ENCODE results near the gene DENND5B.
"Not testable (repeated sequence)": the region's sequence is repeated elsewhere in the genome, so short reads cannot be mapped to it uniquely, and the experiment has no call there.

Gene DENND5B

GRCh38 chr12:31387011-31387410, 203.9 kb downstream of the DENND5B start:
- Mint-ChIP-seq H3K4me3 (no peak overlapping the region), H3K27me3 (no peaks in the 10 kb centered on the region), H3K4me1 (no peaks in the 10 kb centered on the region), H3K27ac (no peak overlapping the region), H3K36me3 (peaks cover 64% of the 10 kb centered on the region), H3K9me3 (no peaks in the 10 kb centered on the region)
- no peak for ATAC-seq

GRCh38 chr12:31386364-31386777, 204.6 kb downstream of the DENND5B start:
- H3K27ac Mint-ChIP-seq = no peak overlapping the region
- H3K9me3 Mint-ChIP-seq = no peaks in the 10 kb centered on the region
- H3K4me3 Mint-ChIP-seq = no peak overlapping the region

DNA sequence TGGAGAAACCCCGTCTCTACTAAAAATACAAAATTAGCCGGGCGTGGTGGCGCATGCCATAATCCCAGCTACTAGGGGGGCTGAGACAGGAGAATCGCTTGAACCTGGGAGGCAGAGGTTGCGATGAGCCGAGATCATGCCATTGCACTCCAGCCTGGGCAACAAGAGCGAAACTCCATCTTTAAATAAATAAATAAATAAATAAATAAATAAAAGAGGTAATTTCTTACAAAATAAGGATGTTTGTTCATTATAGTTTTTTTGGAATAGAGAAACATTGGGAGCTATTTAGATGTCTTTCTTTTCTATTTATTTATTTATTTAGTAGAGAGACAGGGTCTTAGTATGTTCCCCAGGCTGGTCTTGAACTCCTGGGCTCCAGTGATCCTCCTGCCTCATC, 213.7 kb downstream of the DENND5B start:
- H3K4me1 Mint-ChIP-seq, H3K27me3 Mint-ChIP-seq, ATAC-seq, H3K27ac Mint-ChIP-seq, H3K9me3 Mint-ChIP-seq, H3K36me3 Mint-ChIP-seq, H3K4me3 Mint-ChIP-seq: not testable (repeated sequence)

More at GRCh38 chr12:31386364-31386777, 204.6 kb downstream of the DENND5B start:
- ATAC-seq = no peak
- Mint-ChIP-seq H3K4me1 (no peaks in the 10 kb centered on the region), H3K27me3 (no peaks in the 10 kb centered on the region), H3K36me3 (peaks cover 66% of the 10 kb centered on the region)

DNA sequence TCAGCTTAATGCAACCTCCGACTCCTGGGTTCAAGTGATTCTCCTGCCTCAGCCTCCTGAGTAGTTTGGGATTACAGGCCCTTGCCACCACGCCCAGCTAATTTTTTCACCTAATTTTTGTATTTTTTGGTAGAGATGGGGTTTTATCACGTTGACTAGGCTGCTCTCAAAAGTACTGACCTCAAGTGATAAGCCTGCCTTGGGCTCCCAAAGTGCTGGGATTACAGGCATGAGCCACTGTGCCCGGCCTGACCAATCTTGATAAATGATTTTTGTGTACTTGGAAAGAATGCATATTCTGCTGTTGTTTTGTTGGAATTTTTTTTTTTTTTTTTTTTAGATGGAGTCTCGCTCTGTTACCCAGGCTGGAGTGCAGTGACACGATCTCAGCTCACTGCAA, 215.5 kb downstream of the DENND5B start:
- H3K9me3 Mint-ChIP-seq, H3K36me3 Mint-ChIP-seq, H3K4me3 Mint-ChIP-seq, H3K27ac Mint-ChIP-seq, H3K4me1 Mint-ChIP-seq, H3K27me3 Mint-ChIP-seq, ATAC-seq: not testable (repeated sequence)

GRCh38 chr12:31371256-31371620, 219.7 kb downstream of the DENND5B start:
- H3K9me3 Mint-ChIP-seq = no peaks in the 10 kb centered on the region
- H3K4me3 Mint-ChIP-seq = no peak overlapping the region
- no peaks in the 10 kb centered on the region for H3K27me3 Mint-ChIP-seq
- no peak for ATAC-seq
- no peak overlapping the region for H3K27ac Mint-ChIP-seq
- H3K4me1 Mint-ChIP-seq = peaks cover 6% of the 10 kb centered on the region
- no peaks in the 10 kb centered on the region for H3K36me3 Mint-ChIP-seq

- no peak overlapping the region for H3K4me3 Mint-ChIP-seq
- H3K9me3 Mint-ChIP-seq = no peaks in the 10 kb centered on the region
- H3K27ac Mint-ChIP-seq = no peak overlapping the region
- no peaks in the 10 kb centered on the region for H3K36me3 Mint-ChIP-seq
- H3K27me3 Mint-ChIP-seq = no peaks in the 10 kb centered on the region
- no peak for ATAC-seq
- peaks cover 6% of the 10 kb centered on the region for H3K4me1 Mint-ChIP-seq
These were observed 220.2 kb downstream of the DENND5B start for GRCh38 chr12:31370531-31371255.

GRCh38 chr12:31369712-31370521, 221.0 kb downstream of the DENND5B start:
- no peak for ATAC-seq
- no peak overlapping the region for H3K27ac Mint-ChIP-seq
- no peaks in the 10 kb centered on the region for H3K9me3 Mint-ChIP-seq
- H3K27me3 Mint-ChIP-seq = no peaks in the 10 kb centered on the region
- no peaks in the 10 kb centered on the region for H3K36me3 Mint-ChIP-seq
- no peak overlapping the region for H3K4me3 Mint-ChIP-seq
- H3K4me1 Mint-ChIP-seq = peaks cover 6% of the 10 kb centered on the region

DNA sequence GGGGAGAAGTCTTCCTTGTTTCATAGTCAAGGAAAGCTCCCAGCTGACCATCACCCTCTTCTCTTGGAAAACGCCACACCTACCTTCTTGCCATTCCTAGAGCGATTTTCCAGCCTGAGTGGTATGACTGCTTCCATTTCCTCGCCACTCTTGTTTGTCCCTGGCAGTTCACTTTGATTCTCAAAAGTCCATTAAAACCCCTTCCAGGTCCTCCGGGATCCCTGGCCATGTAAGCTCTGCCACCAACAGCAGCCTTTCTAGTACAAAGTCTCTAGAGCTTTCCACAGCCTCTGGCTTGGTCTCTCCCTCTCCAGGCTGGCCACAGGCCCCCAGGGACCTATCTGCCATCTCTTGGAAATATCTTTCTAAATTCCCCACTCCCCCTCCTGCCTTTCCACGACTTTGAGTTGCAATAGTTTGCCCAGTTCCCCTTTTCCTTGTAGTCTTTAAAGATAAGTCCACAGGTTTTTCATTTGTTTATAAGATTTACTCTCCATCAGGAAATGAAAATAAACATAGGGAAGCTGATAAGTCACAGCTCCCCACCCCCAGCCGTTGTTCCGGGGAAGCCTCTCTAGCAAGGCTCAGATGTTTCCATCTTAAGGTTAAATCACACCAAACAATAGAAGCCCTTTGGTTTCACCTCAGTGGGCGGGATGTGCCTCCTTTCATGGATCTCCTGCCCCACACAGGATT, 222.1 kb downstream of the DENND5B start:
- Mint-ChIP-seq H3K4me1 (peaks cover 7% of the 10 kb centered on the region), H3K36me3 (no peaks in the 10 kb centered on the region), H3K9me3 (no peaks in the 10 kb centered on the region), H3K27ac (no peak overlapping the region), H3K4me3 (no peak overlapping the region), H3K27me3 (no peaks in the 10 kb centered on the region)
- no peak for ATAC-seq

DNA sequence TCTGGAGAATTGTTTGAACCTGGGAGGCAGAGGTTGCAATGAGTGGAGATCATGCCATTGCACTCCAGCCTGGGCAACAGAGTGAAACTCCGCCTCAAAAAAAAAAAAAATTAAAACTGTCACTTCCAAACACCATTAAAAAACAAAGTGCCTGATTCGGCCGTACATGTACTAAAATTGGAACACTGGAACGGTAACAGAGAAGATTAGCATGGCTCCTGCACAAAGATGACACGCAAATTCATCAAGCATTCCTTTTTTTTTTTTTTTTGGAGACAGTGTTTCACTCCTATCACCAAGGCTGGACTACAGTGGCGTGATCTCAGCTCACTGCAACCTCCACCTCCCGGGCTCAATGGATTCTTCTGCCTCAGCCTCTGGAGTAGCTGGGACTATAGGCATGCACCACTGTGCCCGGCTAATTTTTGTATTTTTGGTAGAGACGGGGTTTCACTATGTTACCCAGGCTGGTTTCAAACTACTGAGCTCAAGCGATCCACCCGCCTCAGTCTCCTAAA, 224.8 kb downstream of the DENND5B start:
- ATAC-seq = no peak

DNA sequence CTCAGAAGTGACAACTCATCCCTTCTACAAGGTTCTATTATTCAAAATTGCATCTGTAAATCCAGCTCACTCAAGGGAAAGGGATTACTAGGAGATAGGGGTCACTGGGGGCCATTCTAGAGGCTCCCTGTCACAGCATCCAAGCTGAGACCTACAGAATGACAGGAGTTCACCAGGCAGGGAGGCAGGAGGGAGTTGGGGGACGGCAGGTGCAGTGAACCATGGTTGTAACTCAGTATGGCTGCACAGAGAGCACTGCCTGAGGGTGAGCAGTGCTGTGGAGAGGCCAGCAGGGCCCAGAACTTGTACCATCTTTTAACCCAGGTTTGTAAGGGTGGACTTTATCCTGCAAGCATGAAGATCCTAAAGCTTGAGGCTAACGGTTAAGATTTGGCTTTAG, 227.1 kb downstream of the DENND5B start:
- no peaks in the 10 kb centered on the region for H3K9me3 Mint-ChIP-seq
- ATAC-seq = no peak
- H3K4me1 Mint-ChIP-seq = peaks cover 22% of the 10 kb centered on the region
- H3K36me3 Mint-ChIP-seq = no peaks in the 10 kb centered on the region
- no peak overlapping the region for H3K4me3 Mint-ChIP-seq
- H3K27me3 Mint-ChIP-seq = no peaks in the 10 kb centered on the region
- H3K27ac Mint-ChIP-seq = peak overlapping the region; percentile 84

More for the DNA sequence above, 224.8 kb downstream of the DENND5B start:
- H3K27me3 Mint-ChIP-seq = no peaks in the 10 kb centered on the region
- H3K36me3 Mint-ChIP-seq = no peaks in the 10 kb centered on the region
- H3K9me3 Mint-ChIP-seq = no peaks in the 10 kb centered on the region
- no peak overlapping the region for H3K27ac Mint-ChIP-seq
- no peak overlapping the region for H3K4me3 Mint-ChIP-seq
- H3K4me1 Mint-ChIP-seq = peaks cover 26% of the 10 kb centered on the region

- Mint-ChIP-seq H3K27me3 (no peaks in the 10 kb centered on the region), H3K9me3 (no peaks in the 10 kb centered on the region), H3K36me3 (no peaks in the 10 kb centered on the region), H3K27ac (peak overlapping the region; percentile 84), H3K4me1 (peaks cover 20% of the 10 kb centered on the region), H3K4me3 (no peak overlapping the region)
- no peak for ATAC-seq
These were observed 227.5 kb downstream of the DENND5B start for GRCh38 chr12:31363416-31363809.

DNA sequence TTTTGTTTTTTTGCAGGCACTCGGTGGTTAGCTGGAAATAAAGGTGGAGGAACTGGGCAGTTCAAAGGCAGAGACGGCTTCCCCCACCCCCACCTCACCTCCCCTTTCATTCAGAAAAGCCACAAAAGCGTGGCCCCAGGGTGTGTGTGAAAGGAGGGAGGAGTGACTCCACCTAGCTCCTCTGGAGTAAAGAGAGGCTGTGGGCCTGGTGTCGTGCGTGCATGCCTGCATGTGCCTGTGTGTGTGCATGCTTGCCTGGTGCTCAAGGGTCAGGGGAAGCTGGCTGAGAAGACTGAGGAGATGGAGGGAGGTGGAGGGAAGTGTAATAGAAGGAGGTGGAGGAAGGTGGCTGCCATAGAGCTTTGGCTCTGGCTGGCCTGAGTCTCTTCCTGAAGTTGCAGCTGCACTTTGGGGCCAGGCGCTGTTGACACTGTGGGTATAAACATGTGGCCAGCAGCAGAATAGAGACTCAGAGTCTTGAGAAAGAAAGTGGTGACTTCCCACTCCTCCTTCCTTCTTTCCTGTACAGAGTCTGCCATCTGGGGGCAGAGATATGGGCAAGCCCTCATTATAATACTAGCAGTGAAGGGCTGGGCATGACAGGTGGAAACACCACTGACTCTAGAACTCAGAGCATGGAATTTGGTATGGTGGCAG, 228.0 kb downstream of the DENND5B start:
- H3K27me3 Mint-ChIP-seq = no peaks in the 10 kb centered on the region
- peak; percentile 88 for ATAC-seq
- peak overlapping the region; percentile 55 for H3K4me3 Mint-ChIP-seq
- no peaks in the 10 kb centered on the region for H3K9me3 Mint-ChIP-seq
- no peaks in the 10 kb centered on the region for H3K36me3 Mint-ChIP-seq
- peaks cover 20% of the 10 kb centered on the region for H3K4me1 Mint-ChIP-seq
- H3K27ac Mint-ChIP-seq = peak overlapping the region; percentile 84

DNA sequence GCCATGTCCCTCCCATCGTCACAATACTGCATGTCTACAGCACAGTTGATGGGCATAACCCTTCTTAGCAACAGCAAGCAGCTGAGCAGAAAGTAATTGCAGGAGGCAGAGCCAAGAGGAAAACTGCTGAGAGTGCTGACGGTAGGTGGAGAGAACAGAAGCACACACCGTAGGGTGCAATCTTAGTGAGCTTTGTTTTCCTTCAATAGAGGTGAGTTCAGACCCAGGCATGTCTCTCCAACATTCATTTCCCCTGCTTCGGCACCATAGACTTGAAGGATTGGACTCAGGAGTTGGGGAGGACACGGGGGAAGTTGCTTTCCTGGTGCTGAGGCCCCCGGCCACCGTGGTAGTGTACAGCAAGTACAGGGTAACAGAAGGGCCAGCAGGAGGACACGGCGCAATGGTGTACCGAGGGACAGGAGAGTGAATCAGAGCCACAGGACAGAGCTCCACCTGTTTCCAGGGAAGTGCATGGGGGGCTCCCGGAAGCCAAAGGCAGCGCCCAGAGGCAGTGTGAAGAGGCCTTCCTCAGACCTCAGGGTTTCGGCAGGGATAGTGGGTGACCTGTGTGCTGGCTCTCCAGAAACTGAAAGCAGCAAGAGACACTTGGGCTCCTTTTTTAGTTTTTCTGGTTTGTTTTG, 228.7 kb downstream of the DENND5B start:
- Mint-ChIP-seq H3K27ac (peak overlapping the region; percentile 84), H3K9me3 (no peaks in the 10 kb centered on the region), H3K4me3 (peak overlapping the region; percentile 55), H3K27me3 (no peaks in the 10 kb centered on the region), H3K36me3 (no peaks in the 10 kb centered on the region), H3K4me1 (peaks cover 20% of the 10 kb centered on the region)
- ATAC-seq = no peak

GRCh38 chr12:31361730-31362114, 229.2 kb downstream of the DENND5B start:
- ATAC-seq = no peak
- Mint-ChIP-seq H3K27ac (peak overlapping the region; percentile 84), H3K27me3 (no peaks in the 10 kb centered on the region), H3K36me3 (no peaks in the 10 kb centered on the region), H3K4me3 (no peak overlapping the region), H3K9me3 (no peaks in the 10 kb centered on the region), H3K4me1 (peaks cover 20% of the 10 kb centered on the region)

DNA sequence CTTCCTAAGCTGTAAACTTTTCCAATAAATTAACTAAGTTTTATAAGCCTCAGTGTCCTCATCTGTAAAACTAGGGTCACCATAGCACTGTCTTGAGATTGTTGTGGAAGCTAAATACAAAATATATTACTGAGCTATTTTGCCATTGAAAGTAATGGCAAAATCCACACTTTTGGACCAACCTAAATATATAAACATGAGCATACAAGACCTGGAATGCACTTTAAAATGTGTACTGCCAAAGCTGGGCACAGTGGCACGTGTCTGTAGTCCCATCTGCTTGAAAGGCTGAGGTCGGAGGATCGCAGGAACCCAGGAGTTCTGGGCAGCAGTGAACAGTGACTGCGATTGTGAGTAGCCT, 235.2 kb downstream of the DENND5B start:
- H3K36me3 Mint-ChIP-seq = no peaks in the 10 kb centered on the region
- no peak for ATAC-seq
- H3K4me3 Mint-ChIP-seq = no peak overlapping the region
- H3K4me1 Mint-ChIP-seq = peaks cover 9% of the 10 kb centered on the region
- H3K27ac Mint-ChIP-seq = no peak overlapping the region
- H3K9me3 Mint-ChIP-seq = no peaks in the 10 kb centered on the region
- no peaks in the 10 kb centered on the region for H3K27me3 Mint-ChIP-seq
